HG02870 (cell line): ENCODE data around the gene OPRL1.

Experiments
- ATAC-seq: cut with Tn5 transposase; IDR thresholded peaks from one replicate; pipeline ENCODE4 v1.9.1; 2021; ENCODE audit warnings: mild to moderate bottlenecking, moderate library complexity; ENCODE audit not compliant: unreplicated experiment

Gene OPRL1

DNA sequence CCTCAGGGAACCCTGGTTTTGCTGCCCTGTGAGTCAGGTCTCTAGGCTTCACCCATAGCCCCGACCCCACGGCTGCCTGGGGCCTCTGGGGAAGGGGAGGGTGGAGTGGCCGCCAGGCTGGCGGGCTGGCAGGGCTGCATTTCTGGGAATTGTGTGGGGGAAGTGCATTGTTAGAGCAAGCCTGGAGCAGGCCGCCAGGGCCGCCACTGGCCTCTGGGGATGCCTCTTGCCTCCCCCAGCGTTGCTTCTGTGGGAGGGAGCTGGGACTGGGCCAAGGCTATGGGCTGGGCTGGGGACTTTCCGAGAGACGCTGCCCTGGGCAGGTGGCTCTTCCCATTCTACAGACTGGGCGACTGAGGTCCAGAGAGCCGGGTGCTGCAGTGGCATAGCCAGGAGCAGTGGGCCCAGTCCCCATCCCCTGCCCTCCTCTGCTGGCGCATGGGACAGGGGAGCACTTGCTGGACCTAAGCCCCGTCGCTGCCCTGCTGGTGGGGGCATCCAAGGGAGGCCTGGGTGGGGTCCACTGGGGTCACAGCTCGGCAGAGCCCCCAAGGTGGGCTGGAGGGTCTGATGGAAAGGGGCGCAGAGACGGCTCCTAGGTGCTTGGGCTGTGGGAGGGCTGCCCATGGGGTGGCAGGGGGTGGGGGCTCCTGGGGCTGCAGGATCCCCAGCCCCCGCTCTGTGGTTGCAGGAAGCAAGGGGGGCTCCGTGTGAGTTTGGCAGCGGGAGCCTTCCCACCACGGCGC, 23.8 kb upstream of the OPRL1 start:
- no peak for ATAC-seq

DNA sequence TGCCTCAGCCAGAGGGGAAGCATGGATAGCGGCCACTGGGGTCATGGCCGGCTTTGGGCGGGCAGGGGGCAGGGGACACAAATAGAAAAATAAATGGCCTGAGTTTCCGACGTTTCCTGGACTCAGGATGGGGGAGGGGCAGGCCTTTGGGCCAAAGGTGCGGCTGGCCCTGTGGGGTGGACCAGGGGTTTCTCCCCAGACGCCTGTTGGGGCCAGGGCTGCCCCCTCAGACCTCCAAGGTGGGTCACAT, 23.3 kb upstream of the OPRL1 start:
- ATAC-seq, result no peak

DNA sequence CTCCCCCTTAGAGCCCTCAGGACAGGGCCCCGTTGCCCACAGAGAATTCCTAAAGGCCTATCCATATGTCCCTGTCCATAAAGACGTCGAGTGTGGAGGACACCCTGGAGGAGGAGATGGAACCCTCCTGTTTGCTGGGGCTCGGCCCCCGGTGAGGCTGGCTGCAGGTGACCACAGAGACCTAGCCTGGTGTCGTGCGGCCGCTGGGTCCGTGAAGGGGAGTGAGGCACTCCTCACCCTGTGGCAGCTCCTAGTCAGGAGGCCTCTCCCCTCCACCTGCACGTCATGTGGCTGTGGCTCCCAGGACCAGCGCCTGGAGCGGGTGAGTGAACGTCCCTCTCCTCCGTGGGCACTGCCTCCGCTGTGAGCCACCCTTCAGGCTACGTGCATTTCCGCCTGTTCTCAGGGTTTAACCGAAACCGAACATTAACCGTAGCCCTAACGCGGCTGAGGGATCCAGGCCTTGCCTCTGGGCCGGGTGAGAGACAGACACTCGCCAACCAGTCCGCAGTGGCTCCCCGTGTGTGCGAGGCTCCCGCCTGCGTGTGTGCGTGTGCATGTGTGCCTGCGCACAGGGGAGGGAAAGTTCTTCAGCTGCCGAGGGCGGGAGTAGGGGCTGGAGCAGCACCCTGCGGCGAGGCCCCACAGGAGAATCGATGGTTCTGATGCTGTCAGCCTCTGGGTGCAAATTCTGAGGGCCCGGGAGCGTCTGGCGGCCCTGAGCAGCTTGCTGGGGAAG, 22.8 kb upstream of the OPRL1 start:
- ATAC-seq, result no peak

DNA sequence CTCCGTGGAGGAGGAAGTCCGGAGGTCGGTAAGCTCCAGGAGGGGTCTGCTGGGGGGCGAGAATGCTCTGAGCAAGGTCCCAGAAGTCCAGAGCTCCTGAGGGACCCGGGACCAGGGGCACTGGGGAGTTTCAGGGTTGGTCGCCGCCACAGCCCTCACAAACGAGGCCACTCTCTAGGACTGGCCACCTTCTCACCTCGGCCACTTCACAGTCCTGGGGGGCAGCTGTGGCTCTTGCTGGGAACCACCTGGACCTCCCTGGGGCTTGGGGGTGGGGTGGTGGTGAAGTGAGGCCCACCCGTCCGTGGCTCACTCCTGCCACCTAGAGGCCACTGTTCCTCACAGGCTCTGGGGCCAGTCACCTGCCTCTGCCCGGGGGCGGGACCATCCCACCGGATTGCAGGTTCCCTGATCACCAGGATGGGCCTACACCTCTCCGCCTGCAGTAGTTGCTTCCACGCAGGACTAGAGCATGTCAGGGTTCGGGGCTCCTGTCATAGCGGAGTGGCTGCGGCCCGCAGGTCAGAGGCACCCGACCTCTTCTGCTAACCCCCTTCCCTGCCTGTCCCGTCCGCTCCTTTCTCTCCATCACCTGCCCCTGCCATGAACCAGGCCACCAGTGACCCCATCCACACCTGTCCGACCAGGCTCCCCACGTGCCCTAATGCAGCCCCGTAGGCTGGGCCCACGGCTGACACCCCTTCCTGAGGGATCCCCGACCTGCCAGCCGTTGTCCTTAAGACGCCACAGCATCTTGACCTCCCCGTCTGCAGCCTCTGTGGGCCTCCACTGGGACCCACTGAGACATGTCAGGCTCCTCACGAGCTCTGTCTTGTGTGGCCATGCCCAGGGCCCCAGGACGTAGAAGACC, 22.0 kb upstream of the OPRL1 start:
- no peak for ATAC-seq

DNA sequence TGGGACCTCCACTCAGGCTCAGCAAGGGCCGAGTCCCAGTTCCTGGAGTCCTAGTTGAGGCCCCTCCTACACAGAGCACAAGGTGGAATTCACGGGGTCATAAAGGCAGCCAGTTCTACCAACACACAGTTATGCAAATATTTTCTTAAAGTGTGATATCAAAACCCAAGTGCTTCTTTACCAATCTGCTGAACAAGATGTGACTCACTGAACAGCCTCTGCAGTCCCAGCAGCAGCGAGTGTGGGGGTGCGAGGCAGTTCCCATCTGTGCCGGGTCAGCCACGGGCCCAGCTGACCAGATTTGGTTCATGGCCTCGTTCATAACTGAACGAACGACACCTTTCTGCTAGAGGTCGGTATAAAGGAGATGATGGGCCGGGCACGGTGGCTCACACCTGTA, 21.3 kb upstream of the OPRL1 start:
- no peak for ATAC-seq

DNA sequence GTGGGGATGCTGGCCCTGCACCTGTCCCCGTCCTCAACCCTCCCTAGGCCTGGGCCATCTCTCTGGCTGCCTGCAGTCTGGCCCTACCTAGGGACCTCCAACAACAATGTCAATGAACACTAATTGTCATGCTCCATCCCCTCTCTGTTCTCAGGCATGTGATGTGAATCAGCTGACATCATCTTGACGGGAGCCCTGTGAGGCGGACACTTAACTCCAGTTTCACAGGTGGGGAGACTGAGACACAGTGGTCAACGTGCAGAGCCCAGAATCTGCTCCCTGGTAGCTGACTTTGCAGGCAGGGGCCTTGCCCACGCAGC, 17.6 kb upstream of the OPRL1 start:
- no peak for ATAC-seq

DNA sequence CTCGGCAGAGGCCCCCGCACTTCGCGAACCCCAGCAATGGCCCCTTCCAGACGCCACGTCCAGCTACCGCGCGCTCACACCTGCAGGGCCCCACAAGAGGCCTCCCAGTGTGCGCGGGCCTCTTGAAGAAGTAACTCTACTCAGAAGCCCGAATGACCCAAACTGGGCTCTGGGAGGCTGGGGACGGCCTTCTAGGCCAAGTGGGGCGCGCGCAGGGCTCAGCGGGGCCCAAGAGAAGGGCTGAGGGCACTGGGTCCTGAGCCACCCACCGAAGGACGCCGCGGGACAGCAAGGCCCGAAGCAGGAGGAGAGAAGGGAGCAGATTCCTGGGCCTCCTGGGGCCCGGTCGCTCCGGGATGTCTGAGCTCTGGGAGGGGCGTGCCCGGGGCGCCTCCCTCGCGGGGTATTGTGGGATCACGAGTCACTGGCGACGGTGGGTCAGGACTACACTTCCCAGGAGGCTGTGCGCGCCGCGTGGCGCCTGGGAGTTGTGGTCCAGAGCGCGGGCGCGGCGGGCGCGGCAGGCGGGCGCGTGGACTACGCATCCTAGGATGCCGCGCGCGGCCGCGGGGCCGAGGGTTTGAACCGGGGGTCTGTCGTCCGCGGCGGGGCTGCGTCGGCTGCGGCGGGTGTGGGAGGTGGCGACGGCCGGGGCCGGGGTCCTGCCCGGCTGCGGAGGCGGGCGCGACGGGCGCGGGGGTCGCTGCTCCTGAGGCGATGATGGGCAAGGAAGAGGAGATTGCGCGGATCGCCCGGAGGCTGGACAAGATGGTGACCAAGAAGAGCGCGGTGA, 17.1 kb upstream of the OPRL1 start, which contains the start of gene TCEA2:
Gene TCEA2 (plus strand): TSS at position 603 of the 793 bp plus-strand sequence. CDS start 115 bp downstream, at position 718.
- peak; percentile 78 for ATAC-seq

DNA sequence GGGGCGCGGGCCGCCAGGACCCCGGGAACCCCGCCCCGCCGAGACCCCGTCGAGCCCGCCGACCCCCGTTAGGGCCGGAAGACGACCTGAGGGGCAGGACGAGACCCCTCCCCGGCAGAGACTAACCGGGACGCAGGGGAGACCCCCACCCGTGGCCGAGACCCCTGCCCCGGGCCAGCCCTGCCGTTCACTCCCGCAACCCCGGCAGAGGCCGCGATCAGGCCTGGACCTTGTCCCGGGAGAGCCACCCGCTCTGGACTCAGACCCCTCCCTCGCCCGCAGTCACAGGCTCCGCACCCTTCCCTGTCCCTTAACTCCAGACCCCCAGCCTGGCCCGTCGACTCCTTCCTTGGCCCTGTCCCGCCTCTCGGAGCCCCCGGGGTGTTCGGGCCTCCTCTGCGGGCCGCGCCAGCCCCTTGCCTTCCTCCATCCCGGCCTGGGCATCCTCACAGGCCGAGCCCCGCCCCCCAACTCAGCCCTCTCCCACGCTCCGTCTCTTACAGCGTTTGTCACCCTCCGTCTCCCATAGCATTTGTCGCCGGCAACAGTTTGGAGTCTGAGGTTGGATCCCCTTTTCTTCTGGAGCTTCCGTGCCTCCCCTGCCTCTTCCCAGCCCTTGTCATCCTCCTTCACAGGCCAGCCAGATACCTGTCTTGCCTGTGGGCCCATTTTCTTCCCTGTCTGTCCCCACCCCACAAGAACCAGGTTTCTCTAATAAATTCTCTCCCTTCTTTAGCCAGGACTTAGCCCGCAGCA, 16.3 kb upstream of the OPRL1 start:
- no peak for ATAC-seq

DNA sequence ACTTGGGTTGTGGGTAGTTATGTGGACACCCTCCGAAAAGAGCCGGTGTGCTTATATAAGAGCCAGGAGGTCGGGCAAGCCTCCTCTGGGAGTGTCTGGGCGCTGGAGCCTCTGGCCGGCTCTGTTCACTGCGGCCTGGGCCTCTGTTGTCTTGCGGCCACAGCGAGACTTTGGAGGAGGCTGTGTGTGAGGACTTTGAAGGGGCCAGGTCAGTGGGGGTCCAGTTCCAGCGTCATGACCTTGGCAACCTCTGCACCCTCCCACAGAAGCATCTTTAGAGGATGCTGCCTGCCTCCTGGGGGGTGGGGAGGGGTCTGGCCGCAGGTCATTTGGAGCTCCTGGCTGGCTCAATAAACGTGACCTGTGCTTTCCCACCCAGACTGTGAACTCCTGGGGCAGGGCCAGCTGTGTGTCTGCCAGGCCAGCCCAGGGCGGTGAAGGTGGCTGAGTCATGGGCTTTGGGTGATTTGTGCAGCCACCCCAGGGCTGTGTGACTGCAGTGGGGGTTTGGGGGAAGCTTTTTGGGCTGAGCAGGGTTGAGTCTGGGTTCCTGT, 15.7 kb upstream of the OPRL1 start:
- ATAC-seq, result no peak

DNA sequence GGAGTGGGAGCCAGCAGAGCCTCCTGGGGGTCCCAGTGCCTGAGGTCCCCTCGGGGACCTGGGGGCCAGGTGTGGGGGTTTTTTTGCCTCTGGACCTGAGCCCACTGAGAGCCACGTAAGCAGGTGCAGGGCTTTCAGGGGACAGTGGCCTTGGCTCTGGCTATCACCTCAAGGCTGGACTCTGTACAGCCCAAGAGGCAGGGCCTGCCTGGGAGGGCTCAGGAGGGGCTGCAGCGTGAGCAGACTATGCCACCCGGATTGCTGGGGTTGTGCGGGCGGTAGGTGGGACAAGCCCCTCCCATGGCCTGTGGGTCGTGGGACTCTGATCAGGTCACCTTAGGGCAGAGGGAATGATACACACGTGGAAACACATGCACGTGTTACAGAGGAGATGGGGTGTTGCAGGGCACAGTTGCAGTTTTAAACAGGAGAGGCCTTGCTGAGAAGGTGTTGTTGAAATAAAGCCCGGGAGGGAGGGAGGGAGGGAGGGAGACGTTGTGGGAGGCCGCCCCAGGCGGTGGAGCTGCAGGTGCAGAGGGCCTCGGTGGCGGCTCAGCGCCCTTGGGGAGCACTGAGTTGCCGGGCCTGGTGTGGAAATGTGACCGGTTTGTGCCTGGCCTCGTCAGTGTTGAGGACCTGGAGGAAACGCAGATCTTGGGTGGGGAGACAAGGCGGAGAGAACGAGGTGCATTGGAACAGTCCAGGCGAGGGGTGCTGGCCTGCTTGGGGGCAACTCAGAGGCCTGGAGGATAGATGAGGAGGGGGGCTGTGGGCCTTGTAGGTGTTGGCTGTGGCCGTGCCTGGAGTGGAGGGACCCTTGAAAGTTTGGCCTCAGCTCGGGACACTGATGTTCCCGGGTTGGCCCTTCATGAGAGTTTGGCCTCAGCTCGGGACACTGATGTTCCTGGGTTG, 14.6 kb upstream of the OPRL1 start:
- ATAC-seq, result no peak

DNA sequence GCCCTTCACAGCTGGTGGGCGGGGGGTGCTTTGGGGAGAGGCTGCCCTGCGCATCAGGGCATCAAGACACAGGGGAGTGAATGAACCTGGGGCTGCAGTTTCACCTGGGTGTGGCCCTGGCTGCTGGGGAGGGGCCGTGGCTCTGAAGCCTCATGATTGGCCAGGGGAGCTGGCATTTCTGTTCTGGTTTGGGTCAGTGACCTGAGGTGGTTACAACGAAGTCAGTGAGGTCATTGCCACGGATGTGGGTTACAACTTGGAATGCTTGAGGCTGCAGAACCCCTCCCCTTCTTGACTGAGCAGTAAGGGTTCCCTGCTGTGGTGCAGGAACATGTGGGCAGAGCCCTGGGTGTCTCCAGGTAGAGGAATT, 13.9 kb upstream of the OPRL1 start:
- no peak for ATAC-seq

DNA sequence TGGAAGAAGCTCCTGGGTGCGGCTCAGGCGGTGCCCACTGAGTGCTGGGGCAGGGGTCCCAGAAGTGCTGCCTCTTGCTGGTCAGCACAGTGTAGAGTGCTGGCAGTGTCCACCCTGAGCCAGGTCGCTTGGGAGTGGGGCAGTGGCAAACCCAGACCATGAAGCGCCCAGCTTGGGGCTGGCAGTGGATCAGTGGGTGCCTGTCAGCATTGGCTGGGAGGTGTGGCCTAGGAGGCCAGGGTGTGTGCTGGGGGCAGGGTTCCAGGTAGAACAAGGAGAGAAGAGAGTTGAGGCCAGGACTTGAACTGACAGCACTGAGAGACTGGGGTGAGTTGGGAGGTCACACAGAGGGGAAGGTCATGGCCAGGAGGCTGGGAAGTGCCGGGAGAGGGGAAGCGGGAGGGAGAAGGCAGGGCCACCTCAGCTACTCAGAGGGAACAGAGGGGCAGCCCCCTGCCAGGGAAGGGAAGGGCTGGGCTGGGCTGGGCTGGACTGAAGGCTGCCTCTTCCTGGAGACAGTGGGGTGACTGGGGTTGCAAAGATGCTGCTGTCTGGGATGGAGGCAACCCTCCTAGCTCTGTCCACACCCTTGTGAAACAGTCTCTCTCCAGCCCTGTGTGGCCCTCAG, 12.8 kb upstream of the OPRL1 start:
- no peak for ATAC-seq

DNA sequence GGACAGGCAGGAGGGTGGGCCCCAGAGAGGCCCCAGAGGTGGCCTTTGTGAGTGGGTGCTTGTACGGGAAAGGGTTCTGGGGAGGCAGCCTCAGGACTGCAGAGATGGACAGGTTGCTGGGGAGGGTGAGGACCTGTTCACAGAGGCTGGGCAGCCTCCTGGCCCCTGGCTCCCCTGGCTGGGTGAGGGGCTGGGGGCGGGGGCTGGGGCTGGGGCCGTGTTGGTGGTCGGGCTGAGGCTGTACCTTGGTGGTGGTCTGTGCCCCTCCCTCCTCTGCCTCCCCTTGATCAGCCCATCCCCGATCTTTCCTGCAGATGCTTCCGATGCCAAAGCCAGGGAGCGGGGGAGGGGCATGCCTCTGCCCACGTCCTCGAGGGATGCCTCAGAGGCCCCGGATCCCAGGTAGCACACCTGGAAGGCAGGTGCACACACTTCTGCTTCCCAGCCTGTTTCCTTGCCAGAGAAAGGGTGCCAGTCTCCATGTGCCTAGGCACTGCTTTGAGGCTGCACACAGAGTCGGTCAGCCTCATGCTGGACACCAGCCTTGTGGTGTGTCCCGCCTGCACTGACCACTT, 12.1 kb upstream of the OPRL1 start:
- ATAC-seq, result no peak

DNA sequence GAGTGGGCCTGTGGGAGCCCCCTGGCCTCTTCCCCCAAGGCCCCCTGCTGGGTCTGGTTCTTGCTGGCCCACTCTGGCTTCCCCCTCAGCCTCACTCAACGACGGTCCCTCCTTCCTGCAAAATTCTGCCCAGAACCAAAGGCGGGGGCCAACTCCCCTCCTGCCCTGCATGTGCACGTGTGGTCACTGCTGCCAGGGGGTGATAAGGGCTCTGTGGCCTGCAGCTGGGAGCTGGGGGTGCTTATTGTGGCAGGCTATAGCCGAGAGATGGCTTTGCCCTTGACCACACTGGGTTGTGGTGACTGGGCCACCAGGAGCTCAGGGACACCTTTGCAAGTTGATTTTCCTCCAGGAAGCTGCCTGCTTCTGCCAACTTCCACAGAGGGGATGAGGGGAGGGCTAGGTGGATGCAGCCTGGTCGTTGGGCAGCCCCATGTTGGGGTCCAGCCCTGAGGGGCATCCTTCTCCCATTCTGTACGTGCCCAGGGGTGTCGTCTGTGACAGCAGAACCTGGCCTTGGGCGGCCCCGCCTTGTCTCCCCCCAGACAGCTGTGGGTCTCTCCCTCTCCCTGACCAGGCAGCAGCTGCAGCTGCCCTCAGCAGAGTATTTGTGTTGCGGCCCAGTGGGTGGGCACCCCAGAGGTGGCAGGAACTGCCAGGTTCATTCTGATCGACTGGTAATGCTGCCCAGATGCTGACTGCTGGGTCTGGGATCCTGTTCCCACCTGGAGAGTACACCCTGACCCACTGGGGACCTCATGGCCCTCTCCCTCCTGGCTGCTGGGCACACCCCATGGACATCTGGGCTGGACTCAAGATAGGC, 11.3 kb upstream of the OPRL1 start:
- no peak for ATAC-seq

DNA sequence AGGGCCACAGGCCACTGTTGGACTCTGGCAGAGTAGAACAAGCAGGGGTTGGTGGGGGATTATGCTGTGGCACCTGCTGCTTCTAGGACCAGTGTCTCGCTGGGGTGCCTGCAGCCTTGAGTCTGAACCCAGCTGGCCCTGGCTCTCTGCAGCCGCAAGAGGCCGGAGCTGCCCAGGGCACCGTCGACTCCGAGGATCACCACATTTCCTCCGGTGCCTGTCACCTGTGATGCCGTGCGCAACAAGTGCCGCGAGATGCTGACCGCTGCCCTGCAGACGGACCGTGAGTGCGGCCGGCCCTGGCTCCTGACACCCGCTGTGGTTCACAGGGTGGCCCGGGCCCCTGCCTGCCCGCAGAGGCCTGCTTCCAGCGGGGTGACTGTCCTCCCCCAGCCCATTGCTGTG, 10.7 kb upstream of the OPRL1 start:
- ATAC-seq, result no peak

DNA sequence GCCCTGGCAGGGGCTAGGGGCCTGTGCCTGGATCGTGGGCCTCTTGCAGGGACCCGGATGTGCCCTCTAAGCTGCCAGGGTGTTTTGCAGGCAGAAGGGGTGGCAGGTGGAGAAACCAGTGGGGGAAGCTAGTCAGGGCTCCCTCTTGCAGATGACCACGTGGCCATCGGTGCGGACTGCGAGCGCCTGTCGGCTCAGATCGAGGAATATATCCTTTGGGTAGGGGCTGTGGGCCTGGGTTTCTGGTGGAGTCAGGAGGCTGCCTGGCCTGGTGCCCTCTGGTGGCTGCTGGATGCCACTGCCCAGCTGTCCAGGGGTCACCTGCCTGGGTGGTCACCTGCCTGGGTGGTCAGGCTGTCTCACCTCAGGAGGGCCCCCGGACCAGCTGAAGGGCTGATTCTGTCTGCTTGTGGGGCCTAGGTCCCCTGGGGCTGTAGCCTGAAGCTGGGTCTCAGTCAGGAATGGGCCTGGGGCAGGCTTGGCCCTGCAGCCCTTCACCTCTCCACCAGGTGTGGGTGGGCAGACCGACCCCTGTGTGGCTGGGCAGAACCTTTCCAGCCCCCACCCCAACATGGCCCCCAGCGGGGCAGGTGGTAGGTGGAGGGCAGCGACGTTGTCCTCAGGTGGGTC, 10.2 kb upstream of the OPRL1 start:
- no peak for ATAC-seq
